Astrocyte (in vitro differentiated cells and primary cell): ENCODE data around the gene ENO3.

ENCODE experiments used
- EZH2 ChIP-seq: IDR thresholded peaks from 2 replicates; pipeline ENCODE4 v1.6.1; 2012; ENCODE audit warnings: mild to moderate bottlenecking, low read length, inconsistent platforms; ENCODE audit not compliant: insufficient read depth
- TF ChIP-seq, protein P1 (sequence below): IDR thresholded peaks from 2 replicates; pipeline ENCODE4 v1.5.1; 2011; ENCODE audit warnings: low read depth, mild to moderate bottlenecking, inconsistent platforms, low read length, moderate library complexity; ENCODE audit not compliant: insufficient read depth

DNA sequence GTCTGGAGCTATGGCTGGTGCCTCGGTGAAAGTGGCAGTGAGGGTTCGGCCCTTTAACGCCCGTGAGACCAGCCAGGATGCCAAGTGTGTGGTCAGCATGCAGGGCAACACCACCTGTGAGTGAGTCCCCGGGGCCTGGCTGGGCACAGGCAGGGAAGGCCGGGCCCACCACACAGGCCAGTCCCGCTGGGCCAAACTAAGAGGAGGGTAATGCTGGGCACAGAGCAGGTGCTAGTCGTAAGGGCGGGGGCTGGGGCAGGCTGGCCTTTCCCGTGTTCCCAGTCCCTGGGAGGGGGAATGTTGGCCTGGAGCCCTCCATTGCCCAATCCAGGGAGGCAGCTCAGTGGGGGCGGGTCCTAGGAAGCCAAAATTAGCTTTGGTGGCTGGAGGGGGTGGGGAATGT, 49.3 kb downstream of the ENO3 start:
- TF ChIP-seq, protein P1, sequence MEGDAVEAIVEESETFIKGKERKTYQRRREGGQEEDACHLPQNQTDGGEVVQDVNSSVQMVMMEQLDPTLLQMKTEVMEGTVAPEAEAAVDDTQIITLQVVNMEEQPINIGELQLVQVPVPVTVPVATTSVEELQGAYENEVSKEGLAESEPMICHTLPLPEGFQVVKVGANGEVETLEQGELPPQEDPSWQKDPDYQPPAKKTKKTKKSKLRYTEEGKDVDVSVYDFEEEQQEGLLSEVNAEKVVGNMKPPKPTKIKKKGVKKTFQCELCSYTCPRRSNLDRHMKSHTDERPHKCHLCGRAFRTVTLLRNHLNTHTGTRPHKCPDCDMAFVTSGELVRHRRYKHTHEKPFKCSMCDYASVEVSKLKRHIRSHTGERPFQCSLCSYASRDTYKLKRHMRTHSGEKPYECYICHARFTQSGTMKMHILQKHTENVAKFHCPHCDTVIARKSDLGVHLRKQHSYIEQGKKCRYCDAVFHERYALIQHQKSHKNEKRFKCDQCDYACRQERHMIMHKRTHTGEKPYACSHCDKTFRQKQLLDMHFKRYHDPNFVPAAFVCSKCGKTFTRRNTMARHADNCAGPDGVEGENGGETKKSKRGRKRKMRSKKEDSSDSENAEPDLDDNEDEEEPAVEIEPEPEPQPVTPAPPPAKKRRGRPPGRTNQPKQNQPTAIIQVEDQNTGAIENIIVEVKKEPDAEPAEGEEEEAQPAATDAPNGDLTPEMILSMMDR, result no peak
- no peak for TF ChIP-seq EZH2
